ENCODE measurements around the gene FAM20B. TPM values are rescaled to one million over a fixed set of nuclear protein-coding genes. Genes with fewer than 3 reads are reported as not detected.
A peak's percentile ranks its signal among the peaks of the same experiment; 100 is the strongest.

FAM20B gene
- total RNA-seq, 1 donor from 2014 or later: 31.6 TPM

DNA sequence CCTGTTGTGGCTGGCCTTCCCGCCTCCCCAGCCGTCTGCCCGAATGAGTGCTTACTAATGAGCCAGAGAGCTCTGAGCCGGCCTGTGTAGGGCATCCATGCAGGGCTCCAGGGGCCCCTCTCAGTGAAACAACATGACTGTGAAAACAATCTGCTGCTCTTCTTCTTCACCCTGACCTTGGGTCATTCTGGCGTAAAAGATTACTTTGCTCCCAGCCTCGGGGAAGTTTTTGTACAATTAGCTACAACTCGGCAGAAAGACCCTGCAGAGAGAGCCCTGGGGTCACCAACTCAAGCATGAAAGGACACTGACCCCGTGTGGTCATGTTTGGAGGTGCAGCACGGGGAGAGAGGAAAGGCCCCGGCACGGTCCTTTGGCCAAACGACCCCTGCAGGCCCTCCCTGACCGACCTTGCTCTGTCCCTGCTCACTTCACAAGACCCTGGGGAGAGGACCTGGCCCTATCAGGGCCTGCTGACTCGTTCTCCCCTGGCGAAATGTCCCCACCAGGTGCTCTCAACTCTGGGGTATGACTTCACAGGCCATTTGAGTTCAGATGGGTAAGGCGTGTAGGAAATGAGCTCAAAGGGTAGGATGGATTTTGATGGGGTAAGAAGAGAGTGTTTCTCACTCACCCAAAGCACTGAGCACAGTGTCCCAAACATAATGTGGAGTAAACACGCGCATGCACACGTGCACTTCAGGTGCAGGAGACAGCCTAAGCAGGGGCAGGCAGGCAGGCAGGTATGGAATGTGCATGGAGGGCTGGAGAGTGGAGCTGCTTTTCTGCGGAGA, 22.9 kb upstream of the FAM20B start:
- Mint-ChIP-seq H3K36me3 (ENCODE audit: unreplicated experiment) (no peaks in the 10 kb centered on the region), H3K4me3 (ENCODE audit: unreplicated experiment) (no peak overlapping the region), H3K27me3 (ENCODE audit: unreplicated experiment) (no peaks in the 10 kb centered on the region), H3K9me3 (ENCODE audit: unreplicated experiment) (no peaks in the 10 kb centered on the region), H3K4me1 (ENCODE audit: unreplicated experiment) (peaks cover 21% of the 10 kb centered on the region), H3K27ac (ENCODE audit: unreplicated experiment) (no peak overlapping the region)
- TF ChIP-seq, protein P1, sequence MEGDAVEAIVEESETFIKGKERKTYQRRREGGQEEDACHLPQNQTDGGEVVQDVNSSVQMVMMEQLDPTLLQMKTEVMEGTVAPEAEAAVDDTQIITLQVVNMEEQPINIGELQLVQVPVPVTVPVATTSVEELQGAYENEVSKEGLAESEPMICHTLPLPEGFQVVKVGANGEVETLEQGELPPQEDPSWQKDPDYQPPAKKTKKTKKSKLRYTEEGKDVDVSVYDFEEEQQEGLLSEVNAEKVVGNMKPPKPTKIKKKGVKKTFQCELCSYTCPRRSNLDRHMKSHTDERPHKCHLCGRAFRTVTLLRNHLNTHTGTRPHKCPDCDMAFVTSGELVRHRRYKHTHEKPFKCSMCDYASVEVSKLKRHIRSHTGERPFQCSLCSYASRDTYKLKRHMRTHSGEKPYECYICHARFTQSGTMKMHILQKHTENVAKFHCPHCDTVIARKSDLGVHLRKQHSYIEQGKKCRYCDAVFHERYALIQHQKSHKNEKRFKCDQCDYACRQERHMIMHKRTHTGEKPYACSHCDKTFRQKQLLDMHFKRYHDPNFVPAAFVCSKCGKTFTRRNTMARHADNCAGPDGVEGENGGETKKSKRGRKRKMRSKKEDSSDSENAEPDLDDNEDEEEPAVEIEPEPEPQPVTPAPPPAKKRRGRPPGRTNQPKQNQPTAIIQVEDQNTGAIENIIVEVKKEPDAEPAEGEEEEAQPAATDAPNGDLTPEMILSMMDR (IDR thresholded peaks at IDR 0.05): peak; percentile 97
- peak; percentile 88 for DNase-seq (ENCODE audit: extremely low spot score, unreplicated experiment)

GRCh38 chr1:179003512-179004066, 22.1 kb upstream of the FAM20B start:
- no peak for DNase-seq (ENCODE audit: extremely low spot score, unreplicated experiment)
- no peaks in the 10 kb centered on the region for H3K36me3 Mint-ChIP-seq (ENCODE audit: unreplicated experiment)
- H3K9me3 Mint-ChIP-seq (ENCODE audit: unreplicated experiment): no peaks in the 10 kb centered on the region
- no peaks in the 10 kb centered on the region for H3K27me3 Mint-ChIP-seq (ENCODE audit: unreplicated experiment)
- TF ChIP-seq, protein P1 (IDR thresholded peaks at IDR 0.05): no peak
- H3K27ac Mint-ChIP-seq (ENCODE audit: unreplicated experiment): no peak overlapping the region
- H3K4me1 Mint-ChIP-seq (ENCODE audit: unreplicated experiment): peaks cover 21% of the 10 kb centered on the region
- H3K4me3 Mint-ChIP-seq (ENCODE audit: unreplicated experiment): no peak overlapping the region

GRCh38 chr1:179007233-179007632, 18.5 kb upstream of the FAM20B start:
- DNase-seq (ENCODE audit: extremely low spot score, unreplicated experiment): no peak
- TF ChIP-seq, protein P1 (IDR thresholded peaks at IDR 0.05): no peak
- Mint-ChIP-seq H3K36me3 (ENCODE audit: unreplicated experiment) (no peaks in the 10 kb centered on the region), H3K4me1 (ENCODE audit: unreplicated experiment) (peaks cover 26% of the 10 kb centered on the region), H3K27ac (ENCODE audit: unreplicated experiment) (no peak overlapping the region), H3K9me3 (ENCODE audit: unreplicated experiment) (no peaks in the 10 kb centered on the region), H3K4me3 (ENCODE audit: unreplicated experiment) (no peak overlapping the region), H3K27me3 (ENCODE audit: unreplicated experiment) (no peaks in the 10 kb centered on the region)

DNA sequence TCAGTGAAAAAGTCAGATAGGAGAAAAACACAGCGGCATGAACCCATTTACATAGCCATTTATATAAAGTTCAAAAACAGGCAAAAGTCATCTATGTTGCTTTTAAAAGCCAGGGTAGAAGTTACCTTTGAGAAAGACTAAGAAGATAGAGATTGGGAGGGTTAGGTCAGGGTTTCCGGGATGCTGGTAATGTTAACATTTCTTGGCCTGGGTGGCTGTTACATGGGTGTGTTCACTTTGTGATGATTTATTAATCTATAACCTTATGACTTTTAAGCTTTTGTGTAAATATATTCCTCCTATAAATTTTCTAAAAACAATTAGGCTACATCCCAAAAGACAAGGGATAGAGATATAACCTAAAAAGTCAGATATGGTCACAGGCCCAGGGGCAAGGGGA, 15.0 kb upstream of the FAM20B start:
- Mint-ChIP-seq H3K4me1 (ENCODE audit: unreplicated experiment) (peaks cover 16% of the 10 kb centered on the region), H3K4me3 (ENCODE audit: unreplicated experiment) (no peak overlapping the region), H3K27ac (ENCODE audit: unreplicated experiment) (no peak overlapping the region), H3K36me3 (ENCODE audit: unreplicated experiment) (no peaks in the 10 kb centered on the region), H3K27me3 (ENCODE audit: unreplicated experiment) (no peaks in the 10 kb centered on the region), H3K9me3 (ENCODE audit: unreplicated experiment) (no peaks in the 10 kb centered on the region)
- TF ChIP-seq, protein P1 (IDR thresholded peaks at IDR 0.05): no peak
- no peak for DNase-seq (ENCODE audit: extremely low spot score, unreplicated experiment)

GRCh38 chr1:179012038-179012437, 13.7 kb upstream of the FAM20B start:
- Mint-ChIP-seq H3K27ac (ENCODE audit: unreplicated experiment) (peak overlapping the region; percentile 21), H3K27me3 (ENCODE audit: unreplicated experiment) (no peaks in the 10 kb centered on the region), H3K36me3 (ENCODE audit: unreplicated experiment) (no peaks in the 10 kb centered on the region), H3K4me3 (ENCODE audit: unreplicated experiment) (no peak overlapping the region), H3K9me3 (ENCODE audit: unreplicated experiment) (no peaks in the 10 kb centered on the region), H3K4me1 (ENCODE audit: unreplicated experiment) (peaks cover 23% of the 10 kb centered on the region)
- no peak for DNase-seq (ENCODE audit: extremely low spot score, unreplicated experiment)
- TF ChIP-seq, protein P1 (IDR thresholded peaks at IDR 0.05): no peak
